ENCODE measurements around the gene UBAP1.
"Not testable (repeated sequence)": the region's sequence is repeated elsewhere in the genome, so short reads cannot be mapped to it uniquely, and the experiment has no call there.

Gene UBAP1

DNA sequence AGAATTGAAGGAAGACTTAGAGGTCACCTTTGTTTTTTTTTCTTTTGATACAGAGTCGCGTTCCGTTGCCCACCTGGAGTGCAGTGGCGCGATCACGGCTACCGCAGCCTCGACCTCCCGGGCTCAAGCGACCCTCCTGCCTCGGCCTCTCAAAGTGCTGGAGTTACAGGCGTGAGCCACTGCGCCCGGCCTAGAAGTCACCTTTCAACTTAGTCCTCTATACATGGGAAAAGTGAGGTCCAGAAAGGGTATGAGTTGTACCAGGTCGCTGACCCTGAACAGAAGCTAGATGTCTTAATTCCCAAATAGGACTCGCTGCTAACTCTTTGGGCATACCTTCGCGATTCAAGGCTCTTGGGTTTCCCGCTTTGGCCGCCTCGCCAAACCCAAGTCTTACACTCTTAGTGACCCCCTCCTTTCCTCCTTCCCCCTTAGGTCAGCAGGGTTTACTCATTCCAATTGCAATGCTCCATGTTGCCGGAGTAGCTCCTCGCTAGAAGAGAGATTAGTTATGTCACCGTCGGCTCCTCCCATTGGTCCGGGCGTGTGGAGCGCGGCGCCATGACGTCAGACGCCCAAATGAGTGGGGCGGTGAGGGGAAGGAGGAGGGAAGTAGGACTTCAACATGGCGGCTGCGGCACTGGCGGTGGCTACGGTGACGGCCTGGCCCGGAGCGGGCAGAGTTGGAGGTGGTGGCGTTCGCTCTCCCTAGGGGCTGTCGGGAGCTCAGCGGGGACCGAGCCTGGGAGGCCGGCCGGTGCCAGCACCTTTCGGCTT lies at the start of gene UBAP1:
Gene UBAP1, plus strand, starts transcription at position 608 of the 777 bp plus-strand sequence. CDS start 41,872 bp downstream, outside the sequence.
- DNase-seq (ENCODE audit: low read depth in 2 of 2) = peak; percentile 80 to 82

DNA sequence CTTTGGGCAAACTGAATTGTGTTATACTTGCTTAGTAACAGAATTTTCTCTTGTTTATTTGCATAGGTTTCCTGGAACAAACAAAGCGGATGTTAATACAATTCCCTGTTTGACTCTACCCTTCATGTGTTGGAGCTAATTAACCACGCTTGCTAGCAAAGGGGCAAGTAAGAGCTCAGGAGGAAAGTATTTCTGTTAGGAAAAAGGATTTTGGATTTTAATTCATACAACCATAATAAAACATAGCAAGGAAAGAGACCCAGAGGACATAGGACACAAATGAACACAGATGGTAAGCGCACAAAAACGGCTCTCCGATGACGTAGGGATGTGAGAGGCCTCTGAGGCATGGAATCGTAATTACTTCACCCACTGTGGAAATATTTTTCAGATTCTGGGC lies 47.3 kb upstream of the UBAP1 start:
- DNase-seq (ENCODE audit: low read depth in 2 of 2) = no peak

DNA sequence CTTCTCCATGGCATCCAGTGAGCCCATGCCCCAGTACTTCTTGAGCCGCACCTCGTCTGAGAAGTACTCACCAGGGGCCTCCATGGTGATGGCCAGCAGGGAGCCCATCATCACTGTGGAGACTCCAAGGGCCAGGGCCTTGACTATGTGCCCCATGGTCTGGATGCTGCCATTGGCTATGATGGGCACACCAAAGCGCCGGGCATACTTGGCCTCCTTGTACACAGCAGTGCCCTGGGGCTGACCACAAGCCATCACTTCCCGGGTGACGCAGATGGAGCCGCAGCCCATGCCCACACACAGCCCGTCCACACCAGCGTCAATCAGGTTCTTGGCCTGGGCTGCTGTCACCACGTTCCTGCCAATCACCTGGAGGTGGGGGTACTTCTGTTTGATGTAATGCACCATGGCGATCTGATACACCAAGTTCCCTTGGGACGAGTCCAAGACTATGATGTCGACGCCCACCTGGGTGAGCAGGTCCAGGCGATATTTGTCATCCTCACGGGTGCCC lies 45.4 kb upstream of the UBAP1 start:
- no peak for DNase-seq (ENCODE audit: low read depth in 2 of 2)

DNA sequence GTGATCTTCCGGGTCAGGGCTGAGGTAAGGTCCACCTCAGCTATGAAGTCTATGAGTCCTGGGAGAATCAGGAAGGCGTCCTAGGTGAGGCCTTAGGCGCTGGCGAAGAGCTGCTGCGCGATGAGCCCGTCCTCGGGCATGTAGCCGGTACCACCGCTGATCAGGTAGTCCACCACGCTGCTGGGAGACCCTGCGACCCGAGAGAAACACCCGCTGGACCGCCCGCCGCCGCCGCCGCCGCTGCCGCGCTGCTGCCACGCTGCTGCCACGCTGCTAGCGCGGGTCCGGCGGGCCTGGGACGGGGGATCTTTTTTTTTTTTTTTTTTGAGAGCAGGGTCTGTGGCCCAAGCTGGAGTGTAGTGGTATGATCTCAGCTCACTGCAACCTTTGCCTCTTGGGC lies 44.3 kb upstream of the UBAP1 start:
- no peak for DNase-seq (ENCODE audit: low read depth in 2 of 2)

DNA sequence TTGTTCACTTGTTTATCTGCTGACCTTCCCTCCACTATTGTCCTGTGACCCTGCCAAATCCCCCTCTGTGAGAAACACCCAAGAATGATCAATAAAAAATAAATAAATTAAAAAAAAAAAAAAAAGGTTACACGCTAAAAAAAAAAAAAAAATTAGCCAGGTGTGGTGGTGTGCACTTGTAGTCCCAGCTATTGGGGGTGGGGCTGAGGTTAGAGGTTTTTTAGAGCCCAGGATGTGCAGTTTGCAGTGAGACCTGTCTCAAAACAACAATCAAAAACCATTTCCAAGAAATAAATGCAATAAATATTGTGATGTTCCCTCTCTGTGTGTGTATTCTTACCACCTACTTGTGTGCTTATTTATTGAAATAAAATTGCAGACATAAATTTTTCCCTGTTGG lies 40.2 kb upstream of the UBAP1 start:
- DNase-seq (ENCODE audit: low read depth in 2 of 2) = not testable (repeated sequence)

DNA sequence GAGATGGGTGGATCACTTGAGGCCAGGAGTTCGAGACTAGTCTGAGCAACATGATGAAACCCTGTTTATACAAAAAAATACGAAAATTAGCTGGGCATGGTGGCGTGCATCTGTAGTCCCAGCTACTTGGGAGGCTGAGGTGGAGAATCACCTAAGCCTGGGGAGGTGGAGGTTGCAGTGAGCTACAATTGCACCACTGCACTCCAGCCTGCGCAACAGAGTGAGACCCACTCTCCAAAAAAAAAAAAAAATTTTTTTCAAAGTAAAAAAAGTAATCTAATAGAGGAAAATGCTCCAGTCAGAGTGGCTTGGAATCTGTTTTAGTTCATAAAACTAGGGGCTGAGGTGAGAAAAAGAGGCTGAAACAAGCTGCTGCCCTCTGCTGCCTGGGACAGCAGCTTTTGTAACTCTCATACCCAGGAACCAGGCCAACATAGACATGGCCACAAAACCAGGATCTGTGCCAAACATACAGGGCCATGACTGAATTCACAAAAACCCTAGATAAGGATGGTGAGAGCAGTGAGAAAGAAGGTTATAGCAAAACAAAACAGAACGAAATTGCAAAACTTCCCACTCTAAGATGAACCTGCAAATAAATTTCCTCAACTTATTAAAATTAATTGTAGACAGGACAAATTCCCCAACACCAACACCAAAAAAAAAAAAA lies 39.2 kb upstream of the UBAP1 start:
- no peak for DNase-seq (ENCODE audit: low read depth in 2 of 2)

DNA sequence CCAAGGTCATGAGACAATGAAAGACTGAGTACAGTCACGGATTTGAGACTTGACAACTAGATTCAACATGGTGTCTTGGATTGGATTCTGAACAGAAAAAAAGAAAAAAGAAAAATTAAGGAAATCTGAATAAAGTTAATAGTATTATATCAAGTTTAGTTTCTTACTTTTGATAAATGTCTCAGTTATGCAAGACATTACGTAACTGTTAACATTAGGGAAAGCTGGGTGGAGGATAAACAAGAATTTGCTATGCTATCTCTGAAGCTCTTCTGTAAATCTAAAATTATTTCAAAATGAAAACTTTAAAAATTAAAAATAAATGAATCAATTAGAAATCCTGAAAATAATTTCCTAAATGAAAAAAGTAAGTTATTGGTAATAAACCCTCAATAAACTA lies 38.0 kb upstream of the UBAP1 start:
- DNase-seq (ENCODE audit: low read depth in 2 of 2) = no peak

DNA sequence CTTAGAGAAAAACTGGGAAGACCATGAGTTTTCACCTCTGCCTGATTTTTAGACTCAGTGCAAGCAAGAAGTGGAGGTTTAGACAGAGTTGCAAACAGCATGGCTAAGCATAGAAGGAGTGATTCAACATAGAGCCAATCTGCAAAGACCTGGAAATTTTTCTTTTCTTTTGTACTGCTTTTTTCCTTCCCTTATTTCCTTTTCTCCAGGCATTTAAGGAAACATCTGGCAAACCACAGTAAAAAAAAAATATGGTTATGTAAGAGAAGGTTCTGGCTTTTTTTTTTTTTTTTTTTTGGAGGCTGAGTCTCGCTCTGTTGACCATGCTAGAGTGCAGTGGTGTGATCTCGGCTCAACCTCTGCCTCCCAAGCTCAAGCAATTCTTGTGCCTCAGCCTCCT lies 35.7 kb upstream of the UBAP1 start:
- no peak for DNase-seq (ENCODE audit: low read depth in 2 of 2)

DNA sequence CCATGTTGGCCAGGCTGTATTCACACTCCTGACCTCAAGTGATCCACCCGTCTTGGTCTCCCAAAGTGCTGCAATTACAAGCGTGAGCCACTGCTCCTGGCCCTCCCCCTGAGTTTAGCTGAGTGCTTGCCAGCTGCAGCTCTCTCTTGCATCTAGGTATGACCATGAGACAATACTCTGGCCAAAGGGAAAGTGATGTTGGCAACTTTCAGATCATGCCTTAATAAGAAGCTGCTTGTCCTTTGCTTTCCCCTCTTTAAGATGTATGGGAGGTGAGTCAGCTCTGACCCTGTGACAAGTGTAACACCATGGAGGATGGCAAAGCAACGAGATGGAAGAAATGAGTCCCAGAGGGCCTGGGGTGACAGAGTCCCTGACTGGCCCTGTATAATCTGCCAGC lies 33.7 kb upstream of the UBAP1 start:
- no peak for DNase-seq (ENCODE audit: low read depth in 2 of 2)

DNA sequence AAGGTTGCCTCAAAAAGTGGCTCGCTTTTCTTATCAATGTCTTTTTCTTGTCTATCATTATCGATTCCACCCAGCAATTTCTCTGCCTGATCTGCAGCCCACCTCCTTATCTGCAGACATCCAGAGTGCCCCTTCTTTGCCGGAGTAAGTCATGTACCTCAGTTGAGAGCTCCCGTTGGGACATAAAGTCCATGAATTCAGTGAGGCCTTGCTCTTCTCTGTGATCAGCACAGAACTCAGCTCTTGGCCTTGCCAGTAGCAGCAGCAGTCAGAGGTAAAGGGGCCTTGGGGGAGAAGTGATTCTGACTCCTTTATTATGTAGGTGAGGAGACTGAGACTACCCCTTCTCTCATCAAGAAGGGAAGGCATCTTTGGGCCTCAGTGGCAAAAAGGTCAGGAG lies 27.4 kb upstream of the UBAP1 start:
- no peak for DNase-seq (ENCODE audit: low read depth in 2 of 2)

DNA sequence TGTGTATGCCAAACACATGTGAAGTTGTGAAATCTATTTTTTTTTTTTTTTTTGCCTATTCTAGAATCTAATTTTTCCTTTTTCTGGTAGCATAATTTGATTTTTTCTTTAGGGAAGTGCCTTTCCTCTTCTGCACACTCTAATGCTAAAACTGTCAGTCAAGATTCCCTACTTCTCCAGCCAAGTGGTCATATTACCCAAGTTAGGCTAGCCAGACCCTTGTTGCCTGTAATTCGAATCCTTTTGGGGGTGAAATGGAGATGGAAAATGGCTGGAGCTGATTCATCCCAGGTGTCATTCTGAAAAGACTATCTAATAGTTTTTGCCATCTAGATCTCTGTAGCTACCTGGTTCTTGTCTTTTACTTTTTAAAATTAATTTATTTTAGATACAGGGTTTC lies 24.8 kb upstream of the UBAP1 start:
- no peak for DNase-seq (ENCODE audit: low read depth in 2 of 2)

DNA sequence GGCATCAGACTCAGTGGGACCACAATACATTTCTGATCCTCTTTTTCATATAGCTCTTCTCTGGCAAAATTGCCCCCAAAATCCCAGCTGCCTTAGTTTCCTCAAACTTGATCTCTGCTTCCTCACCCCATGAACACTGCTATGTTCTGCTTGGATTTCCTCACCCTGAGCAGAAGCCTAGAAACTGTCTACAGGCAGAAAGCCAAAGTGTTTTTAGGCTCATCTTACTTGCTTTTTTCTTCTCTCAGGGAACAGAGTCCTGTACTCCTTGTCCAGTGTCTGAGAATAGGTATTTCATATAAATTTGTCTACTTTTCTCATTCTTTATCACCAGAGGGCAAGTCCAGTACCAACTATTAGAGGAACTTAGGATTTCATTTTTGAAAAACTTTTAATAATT lies 21.5 kb upstream of the UBAP1 start:
- no peak for DNase-seq (ENCODE audit: low read depth in 2 of 2)

DNA sequence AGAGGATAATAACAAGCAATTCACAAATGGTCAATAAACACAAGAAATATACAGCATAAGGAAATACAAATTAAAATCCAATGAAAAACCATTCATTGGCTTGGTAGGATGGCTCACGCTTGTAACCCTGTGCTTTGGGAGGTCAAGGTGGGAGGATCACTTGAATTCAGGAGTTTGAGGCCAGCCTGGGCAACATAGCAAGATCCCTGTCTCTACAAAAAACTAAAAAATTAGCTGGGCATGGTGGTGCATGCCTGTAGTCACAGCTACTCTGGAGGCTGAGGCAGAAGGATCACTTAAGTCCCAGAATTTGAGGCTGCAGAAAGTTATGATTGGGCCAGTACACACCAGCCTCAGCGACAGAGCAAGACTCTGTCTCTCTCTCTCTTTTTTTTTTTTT lies 20.9 kb upstream of the UBAP1 start:
- no peak for DNase-seq (ENCODE audit: low read depth in 2 of 2)

DNA sequence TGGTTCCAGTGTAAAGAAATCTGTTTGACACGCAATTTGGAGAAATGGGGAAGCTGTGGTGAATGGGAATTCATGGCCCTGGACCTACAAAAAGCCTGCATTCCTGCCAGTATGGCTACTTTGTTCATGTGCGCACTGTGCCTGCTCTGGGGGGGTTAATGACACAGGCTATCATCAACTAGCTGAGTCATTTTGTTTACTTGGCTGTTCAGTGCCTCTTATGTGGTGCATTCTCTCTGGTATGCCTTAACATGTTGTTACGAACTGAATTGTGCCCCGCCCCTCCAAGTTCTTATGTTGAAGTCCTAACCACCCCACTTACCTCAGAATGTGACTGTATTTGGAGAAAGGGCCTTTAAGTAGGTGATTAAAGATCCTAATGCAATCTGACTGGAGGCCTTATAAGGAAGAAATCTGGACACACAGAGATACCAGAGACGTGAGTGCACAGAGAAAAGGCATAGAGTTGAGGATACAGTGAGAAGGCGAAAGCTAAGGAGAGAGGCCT lies 20.4 kb upstream of the UBAP1 start:
- DNase-seq (ENCODE audit: low read depth in 2 of 2) = no peak

DNA sequence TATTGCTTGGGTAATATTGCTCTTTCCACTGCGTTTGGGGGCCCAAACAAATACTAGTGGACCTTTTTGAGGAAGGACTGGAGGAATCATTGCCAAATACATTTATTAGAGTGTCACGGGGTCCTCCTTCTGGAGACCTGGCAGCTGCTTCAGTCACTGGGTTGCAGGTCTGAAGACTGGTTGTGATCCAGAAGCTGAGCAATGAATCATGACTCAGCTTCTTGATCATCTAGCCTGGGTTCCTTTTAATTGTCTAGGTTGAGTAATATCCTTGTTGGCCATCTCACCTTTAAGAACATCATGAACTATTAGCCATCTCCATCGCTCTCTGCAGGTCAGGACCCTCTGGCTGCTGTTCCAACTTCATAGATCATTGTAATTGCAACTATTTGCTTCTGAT lies 15.4 kb upstream of the UBAP1 start:
- DNase-seq (ENCODE audit: low read depth in 2 of 2) = no peak

DNA sequence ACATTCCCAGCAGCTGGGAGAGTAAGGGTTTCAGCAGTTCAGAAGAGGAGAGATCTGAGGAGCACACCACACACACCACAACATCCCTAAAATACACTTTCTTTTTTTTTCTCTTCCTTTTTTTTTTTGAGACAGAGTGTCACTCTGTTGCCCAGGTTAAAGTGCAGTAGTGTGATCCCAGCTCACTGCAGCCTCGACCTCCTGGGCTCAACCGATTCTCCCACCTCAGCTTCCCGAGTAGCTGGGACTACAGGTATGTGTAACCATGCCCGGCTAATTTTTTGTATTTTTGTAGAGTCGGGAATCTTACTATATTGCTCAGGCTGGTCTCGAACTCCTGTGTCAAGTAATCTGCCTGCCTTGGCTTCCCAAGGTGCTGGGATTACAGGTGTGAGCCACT lies 9.7 kb upstream of the UBAP1 start:
- no peak for DNase-seq (ENCODE audit: low read depth in 2 of 2)

DNA sequence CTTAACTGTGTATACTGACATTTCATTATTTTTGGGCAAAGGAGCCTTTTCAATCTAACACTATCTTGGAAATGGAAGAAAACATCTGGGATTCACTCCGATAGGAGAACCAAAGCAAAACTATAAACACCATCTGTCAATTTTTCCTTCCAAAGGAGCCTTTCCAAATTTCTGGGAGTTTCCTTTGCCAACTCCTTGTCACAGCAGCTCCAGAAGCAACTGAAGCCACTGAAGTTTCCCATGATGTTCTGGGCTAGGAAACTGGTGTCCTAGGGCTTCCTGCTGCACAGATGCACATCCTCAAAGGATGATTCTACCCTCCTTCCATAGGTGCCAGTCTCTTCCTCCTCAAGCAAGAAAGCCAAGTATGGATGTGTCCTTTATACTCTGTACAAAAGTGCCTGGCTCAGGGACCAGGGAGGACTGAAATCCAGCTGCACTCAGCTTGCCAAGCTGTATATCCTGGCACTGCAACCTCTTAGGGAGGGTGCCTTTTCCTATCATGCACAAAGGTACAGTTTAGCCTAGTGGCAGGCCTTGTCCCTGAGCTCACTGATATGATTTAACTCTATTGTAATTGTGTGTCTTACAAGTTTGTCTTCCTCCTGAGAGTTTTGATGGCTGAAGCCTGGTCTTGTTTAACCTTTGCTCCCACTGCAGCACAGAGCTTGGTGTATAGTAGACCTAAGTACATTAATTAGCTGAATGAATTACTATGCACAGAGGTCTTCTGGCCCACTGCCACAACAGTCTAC lies 8.4 kb upstream of the UBAP1 start:
- DNase-seq (ENCODE audit: low read depth in 2 of 2) = no peak

DNA sequence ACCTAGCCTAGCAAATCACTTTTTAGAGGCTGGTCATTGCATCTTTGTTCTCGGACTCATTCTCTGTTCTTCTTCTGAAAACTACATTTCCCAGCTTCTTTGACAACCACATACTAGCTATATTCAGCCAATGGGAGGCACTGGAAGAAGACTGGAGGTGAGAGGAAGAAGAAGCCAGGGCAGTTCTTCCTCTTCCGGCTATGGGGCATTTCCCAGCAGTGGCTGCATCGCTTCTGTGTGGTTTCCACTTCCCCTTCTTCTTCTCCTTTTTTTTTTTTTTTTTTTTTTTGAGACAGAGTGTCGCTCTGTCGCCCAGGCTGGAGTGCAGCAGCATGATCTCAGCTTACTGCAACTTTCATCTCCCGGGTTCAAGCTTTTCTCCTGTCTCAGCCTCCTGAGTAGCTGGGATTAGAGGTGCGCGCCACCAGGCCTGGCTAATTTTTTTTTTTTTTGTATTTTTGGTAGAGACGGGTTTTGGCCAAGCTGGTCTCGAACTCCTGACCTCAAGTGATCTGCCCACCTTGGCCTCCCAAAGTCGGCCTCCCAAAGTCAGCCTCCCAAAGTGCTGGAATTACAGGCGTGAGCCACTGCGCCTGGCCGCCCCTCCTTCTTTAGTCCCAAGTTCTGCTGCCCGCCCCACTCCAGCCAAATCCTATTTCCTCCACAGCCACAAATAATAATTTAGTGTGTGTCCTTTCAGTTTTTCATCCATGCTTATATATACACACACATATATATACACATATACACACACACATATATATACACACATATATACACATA lies 6.9 kb upstream of the UBAP1 start:
- no peak for DNase-seq (ENCODE audit: low read depth in 2 of 2)

DNA sequence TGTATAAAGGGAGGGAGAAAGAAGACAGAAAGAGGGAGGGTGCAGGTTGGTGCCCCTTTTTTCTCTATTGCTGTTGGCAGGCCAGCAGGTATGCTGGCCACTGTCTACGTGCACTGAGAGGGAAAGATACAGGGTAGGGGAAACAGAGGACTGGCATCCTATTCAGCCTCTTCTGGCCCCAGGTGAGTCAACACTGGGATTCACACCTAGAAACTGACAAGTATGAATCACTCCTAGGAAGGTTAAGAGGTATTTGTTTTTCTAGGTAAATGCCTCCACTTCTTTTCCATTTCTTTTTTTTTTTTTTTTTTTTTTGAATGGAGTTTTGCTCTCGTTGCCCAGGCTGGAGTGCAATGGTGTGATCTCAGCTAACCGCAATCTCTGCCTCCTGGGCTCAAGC lies 2.8 kb upstream of the UBAP1 start:
- no peak for DNase-seq (ENCODE audit: low read depth in 2 of 2)

DNA sequence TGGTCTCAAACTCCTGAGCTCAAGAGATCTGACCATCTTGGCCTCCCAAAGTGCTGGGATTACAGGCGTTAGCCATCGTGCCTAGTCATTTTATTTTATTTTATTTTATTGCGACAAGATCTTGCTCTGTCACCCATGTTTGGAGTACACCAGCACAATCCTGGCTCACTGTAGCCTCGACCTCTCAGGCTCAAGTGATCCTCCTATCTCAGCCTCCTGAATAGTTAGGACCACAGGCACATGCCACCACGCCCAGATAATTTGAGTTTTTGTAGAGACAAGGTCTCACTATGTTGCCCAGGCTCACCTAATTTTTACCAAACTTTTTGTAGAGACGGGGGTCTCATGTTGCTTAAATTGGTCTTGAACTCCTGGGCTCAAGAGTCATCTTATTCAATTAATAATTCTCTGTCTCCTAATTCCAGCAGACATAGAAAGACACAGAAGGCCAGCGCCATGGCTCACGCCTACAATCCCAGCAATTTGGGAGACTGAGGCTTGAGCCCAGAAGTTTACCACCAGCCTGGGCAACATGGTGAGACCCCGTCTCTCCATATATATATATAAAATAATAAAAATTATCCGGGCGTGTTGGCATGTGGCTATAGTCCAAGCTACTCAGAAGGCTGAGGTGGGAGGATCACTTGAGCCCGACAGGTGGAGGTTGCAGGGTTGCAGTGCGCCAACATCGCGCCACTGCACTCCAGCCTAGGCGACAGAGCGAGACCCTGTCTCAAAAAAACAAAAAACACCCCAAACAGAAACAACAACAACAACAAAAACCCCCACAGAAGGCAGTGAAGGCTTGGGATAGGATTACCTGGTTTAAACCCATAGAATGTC lies 1.0 kb upstream of the UBAP1 start:
- no peak for DNase-seq (ENCODE audit: low read depth in 2 of 2)

All from stimulated activated CD4-positive, alpha-beta T cell treated with anti-CD3 and anti-CD28 coated beads, Interleukin-1b, Interleukin-23, amount 100 ng/mL, for 1 hour (primary cell).